RWPE1 (cell line): Measurements from ENCODE around the gene KCTD11.

Source experiments
- CTCF ChIA-PET: fragments of 350-600 bp; sonication (Branson Sonifier 250); formaldehyde crosslinking; extraction: SDS; loops from one replicate; lab custom pipeline; 2021; lab: Yijun Ruan, JAX
- POLR2A ChIA-PET: fragments of 400-600 bp; formaldehyde crosslinking; extraction: SDS; loops from one replicate; lab custom pipeline; 2020; ENCODE audit warnings: antibody characterized with exemption; ENCODE audit not compliant: low non-redundant PET; lab: Yijun Ruan, JAX
- DNase-seq: peaks from one replicate; pipeline ENCODE4 v3.0.0; 2012; ENCODE audit warnings: low spot score
- H3K27ac ChIP-seq: fragments of 450-650 bp; 2 replicates; pipeline ENCODE4 v1.5.1; 2017
- TF ChIP-seq, protein P1 (sequence below): fragments of 450-650 bp; conservative IDR thresholded peaks from 2 replicates; pipeline ENCODE4 v1.5.1; 2017; ENCODE audit warnings: low read depth, mild to moderate bottlenecking

The KCTD11 gene

DNA sequence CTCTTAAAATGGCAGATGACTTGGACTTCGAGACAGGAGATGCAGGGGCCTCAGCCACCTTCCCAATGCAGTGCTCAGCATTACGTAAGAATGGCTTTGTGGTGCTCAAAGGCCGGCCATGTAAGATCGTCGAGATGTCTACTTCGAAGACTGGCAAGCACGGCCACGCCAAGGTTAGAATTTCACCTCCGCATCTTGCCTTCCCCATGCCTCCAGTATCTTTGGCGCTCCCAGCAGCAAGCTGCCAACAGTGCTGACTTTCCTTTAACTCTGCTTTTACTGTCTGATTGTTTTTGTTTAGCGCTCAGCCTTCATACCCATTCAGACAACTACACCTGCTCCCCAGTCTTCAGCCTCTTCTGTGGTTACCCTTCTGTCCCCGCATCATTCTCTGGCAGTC is 42.3 kb upstream of the KCTD11 start:
- ChIA-PET POLR2A (interaction anchor here (0.6 to 0.8 kb wide), 3 partner anchors 40 to 598 kb away, joined by 3 to 7 read pairs (median 4); no protein-coding TSS in a partner anchor), CTCF (interaction anchor here (0.6 to 1.3 kb wide), 2 partner anchors 17 to 258 kb away, joined by 3 to 6 read pairs; no protein-coding TSS in a partner anchor)
- TF ChIP-seq, protein P1, sequence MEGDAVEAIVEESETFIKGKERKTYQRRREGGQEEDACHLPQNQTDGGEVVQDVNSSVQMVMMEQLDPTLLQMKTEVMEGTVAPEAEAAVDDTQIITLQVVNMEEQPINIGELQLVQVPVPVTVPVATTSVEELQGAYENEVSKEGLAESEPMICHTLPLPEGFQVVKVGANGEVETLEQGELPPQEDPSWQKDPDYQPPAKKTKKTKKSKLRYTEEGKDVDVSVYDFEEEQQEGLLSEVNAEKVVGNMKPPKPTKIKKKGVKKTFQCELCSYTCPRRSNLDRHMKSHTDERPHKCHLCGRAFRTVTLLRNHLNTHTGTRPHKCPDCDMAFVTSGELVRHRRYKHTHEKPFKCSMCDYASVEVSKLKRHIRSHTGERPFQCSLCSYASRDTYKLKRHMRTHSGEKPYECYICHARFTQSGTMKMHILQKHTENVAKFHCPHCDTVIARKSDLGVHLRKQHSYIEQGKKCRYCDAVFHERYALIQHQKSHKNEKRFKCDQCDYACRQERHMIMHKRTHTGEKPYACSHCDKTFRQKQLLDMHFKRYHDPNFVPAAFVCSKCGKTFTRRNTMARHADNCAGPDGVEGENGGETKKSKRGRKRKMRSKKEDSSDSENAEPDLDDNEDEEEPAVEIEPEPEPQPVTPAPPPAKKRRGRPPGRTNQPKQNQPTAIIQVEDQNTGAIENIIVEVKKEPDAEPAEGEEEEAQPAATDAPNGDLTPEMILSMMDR: no peak
- peak overlapping the region; percentile 98 for H3K27ac ChIP-seq
- no peak for DNase-seq

DNA sequence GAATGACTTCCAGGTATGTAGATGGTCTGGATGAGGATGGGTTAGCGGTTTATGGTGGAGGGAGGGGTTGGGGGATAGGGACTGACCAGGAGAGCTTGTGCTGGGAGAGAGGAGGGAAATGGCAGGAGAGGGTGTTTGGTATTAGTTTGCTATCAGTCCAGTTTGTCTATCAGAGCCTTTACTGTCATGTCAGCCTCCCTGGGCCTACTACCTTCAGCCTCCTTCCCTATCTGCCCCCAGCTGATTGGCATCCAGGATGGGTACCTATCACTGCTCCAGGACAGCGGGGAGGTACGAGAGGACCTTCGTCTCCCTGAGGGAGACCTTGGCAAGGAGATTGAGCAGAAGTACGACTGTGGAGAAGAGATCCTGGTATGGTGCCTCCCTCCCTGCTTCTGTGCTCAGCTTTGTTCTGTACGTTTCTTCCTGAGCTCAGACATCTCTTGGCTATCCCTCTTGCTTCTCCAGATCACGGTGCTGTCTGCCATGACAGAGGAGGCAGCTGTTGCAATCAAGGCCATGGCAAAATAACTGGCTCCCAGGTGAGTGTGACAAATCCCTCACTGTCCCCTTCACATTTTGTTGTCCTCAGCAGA is 40.8 kb upstream of the KCTD11 start:
- TF ChIP-seq, protein P1: no peak
- ChIA-PET POLR2A (no interaction called here), CTCF (no interaction called here)
- DNase-seq: no peak
- peak overlapping the region; percentile 62 for H3K27ac ChIP-seq

DNA sequence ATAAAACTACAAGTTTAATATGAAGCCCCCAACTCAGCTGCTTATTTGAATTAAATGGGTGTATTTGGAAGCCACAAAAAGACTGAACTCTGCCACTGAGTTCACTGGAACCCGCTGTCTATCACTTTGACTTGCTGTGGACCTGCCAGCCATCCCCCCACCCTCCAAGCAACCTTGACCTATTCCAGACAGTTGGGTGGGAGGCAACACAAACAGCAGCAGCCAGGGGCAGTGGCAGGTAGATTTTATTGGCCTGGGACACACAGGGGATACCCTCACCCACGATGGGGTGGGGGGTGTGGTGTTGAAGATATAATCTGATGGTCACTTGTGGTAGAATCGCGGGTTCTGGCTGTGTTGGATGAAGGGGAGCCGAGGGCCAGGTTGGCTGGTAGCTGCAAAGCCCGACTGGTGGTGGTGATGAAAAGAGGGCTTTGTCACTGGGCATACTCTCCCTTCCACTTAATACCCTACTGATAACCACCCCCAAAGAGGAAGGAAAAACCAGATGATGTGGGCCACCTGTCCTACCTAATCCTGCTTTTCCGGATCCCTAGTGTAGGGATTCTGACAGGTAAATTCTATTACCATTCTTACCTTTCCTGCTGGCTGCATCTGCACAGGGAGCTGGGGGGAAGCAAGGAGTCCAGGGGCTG is 39.4 kb upstream of the KCTD11 start:
- ChIA-PET CTCF (interaction anchor here (0.7 kb wide), 1 partner anchor 31 kb away, joined by 5 read pairs; the partner anchor contains the start of gene SLC2A4), POLR2A (interaction anchor here (0.7 kb wide), 1 partner anchor 31 kb away, joined by 3 read pairs; the partner anchor contains the start of gene SLC2A4)
- TF ChIP-seq, protein P1: no peak
- peak overlapping the region; percentile 62 for H3K27ac ChIP-seq
- no peak for DNase-seq

DNA sequence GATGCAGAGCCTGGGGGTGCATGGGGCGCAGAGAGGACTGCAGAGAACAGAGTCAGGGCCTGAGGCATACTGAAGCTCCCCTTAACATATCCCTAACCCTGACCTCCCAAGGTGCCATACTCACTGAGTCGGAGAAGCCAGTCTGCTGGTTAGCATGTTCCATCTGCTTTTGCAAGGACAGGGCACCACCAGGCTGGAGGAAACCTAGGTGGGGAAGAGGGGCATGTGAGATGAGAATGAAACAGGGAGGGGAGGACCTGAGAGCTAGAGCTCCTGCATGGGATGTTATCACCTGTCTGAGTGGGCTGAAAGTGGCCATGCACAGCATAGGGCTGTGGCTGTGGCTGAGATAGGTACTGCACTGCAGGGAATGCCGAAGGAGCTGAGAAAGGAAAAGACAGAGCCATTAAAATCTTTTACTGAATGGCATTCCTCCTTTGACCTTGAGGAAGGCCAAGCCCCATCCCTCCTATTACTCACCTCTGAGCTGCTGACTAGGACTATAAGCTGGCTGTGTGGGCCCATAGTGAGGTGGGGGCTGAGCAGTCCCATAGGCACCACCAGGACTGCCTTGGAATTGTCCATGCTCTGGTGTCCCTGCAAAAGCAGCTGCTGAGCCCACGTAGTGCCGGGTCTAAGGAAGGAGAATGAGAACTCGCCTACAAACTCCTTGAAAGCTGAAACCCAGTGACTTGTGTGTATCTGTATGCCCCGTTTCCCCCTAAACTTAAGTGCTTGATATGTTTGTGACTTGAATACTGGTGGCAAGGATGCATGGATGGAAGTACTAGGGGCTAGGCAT is 38.7 kb upstream of the KCTD11 start:
- ChIA-PET CTCF (interaction anchor here (0.5 to 1.8 kb wide), 4 partner anchors 17 to 38 kb away, joined by 3 to 5 read pairs (median 4); partner anchors contain the start of gene SLC2A4), POLR2A (no interaction called here)
- peak; percentile 27 for DNase-seq
- TF ChIP-seq, protein P1: no peak
- peak overlapping the region; percentile 62 for H3K27ac ChIP-seq

DNA sequence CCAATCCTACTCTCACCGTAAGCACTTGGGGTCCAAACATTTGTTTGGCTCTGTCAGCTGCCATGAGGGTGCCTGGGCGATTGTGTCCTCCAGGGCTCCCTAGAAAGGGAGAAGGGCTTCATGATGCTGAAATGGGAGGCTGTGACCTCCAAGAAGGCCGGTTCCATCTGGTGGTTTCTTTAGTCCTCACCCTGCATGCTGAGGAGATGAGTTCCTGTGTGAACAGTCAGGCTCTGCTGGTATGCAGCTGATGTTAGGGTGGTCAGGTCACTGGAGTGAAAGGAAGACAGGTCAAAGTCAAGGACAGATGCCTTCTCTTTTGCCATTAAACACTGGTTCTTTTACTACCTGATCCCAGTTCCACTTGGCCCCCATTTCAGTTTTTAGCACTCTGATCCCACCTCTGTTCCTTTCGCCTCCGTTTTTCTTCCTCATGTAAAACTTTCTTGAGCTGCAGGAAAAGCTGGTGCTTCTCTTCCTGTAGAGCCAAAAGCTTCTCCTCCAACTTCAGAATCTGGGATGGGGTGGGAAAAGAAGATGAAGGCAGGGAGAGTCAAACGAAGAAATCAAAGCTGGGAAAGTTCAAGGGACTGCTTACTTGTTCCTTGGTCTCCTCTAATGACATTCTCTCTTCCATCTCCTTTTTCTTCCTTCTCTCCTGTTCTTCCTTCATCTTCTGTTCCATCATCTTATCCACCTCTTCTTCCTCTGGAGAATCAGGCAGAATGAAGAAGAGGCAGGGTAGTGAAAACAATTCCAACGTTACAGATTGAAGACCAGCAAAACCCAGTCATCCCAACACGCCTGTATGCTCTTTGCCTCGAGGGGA is 37.9 kb upstream of the KCTD11 start:
- DNase-seq: no peak
- CTCF ChIA-PET: interaction anchor here (0.5 to 1.8 kb wide), 3 partner anchors 16 to 37 kb away, joined by 3 to 5 read pairs (median 4); no protein-coding TSS in a partner anchor
- H3K27ac ChIP-seq: peak overlapping the region; percentile 93

More for the DNA sequence above, 37.9 kb upstream of the KCTD11 start:
- TF ChIP-seq, protein P1: no peak
- POLR2A ChIA-PET: no interaction called here
